ENCODE results near the gene ATRIP. TPM values are rescaled to one million over a fixed set of nuclear protein-coding genes. Genes with fewer than 3 reads are reported as not detected.

The ATRIP gene
- total and polyA plus RNA-seq, 10 of the 15 experiments (the other 5 are each of a cell fraction or from before 2014, with no cell fraction given): 1.4 to 16.0 (median 10.1) TPM

DNA sequence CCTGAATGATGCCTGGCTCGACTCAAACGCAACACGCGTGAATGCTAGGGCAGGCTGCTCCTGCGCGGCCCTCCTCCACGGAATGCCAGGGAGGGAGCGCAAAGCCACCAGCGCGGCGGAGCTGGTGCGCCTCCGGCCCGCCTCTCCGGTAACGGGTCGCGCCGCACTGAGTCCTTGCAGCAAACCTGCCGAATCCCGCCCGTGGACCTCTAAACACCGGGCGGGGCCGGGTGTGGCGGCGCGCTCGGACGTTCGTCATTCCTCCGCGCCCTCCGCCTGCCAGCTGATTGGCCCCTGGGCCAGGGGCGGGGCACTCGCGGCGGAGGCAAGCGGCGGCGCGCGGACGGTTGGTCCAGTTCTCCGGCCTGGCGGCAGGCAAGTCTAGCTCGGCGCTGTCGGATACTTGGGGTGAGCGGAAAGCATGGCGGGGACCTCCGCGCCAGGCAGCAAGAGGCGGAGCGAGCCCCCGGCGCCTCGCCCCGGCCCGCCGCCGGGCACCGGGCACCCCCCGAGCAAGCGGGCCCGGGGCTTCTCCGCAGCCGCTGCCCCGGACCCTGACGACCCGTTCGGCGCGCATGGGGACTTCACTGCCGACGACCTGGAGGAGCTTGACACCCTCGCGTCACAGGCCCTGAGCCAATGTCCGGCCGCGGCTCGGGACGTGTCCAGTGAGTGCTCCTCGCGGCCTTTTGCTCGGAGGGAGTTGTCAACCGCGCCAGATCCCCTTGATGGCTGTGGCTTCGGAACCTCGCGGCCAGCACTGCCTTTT is at the start of gene ATRIP (continued):
- TF ChIP-seq, protein P1, sequence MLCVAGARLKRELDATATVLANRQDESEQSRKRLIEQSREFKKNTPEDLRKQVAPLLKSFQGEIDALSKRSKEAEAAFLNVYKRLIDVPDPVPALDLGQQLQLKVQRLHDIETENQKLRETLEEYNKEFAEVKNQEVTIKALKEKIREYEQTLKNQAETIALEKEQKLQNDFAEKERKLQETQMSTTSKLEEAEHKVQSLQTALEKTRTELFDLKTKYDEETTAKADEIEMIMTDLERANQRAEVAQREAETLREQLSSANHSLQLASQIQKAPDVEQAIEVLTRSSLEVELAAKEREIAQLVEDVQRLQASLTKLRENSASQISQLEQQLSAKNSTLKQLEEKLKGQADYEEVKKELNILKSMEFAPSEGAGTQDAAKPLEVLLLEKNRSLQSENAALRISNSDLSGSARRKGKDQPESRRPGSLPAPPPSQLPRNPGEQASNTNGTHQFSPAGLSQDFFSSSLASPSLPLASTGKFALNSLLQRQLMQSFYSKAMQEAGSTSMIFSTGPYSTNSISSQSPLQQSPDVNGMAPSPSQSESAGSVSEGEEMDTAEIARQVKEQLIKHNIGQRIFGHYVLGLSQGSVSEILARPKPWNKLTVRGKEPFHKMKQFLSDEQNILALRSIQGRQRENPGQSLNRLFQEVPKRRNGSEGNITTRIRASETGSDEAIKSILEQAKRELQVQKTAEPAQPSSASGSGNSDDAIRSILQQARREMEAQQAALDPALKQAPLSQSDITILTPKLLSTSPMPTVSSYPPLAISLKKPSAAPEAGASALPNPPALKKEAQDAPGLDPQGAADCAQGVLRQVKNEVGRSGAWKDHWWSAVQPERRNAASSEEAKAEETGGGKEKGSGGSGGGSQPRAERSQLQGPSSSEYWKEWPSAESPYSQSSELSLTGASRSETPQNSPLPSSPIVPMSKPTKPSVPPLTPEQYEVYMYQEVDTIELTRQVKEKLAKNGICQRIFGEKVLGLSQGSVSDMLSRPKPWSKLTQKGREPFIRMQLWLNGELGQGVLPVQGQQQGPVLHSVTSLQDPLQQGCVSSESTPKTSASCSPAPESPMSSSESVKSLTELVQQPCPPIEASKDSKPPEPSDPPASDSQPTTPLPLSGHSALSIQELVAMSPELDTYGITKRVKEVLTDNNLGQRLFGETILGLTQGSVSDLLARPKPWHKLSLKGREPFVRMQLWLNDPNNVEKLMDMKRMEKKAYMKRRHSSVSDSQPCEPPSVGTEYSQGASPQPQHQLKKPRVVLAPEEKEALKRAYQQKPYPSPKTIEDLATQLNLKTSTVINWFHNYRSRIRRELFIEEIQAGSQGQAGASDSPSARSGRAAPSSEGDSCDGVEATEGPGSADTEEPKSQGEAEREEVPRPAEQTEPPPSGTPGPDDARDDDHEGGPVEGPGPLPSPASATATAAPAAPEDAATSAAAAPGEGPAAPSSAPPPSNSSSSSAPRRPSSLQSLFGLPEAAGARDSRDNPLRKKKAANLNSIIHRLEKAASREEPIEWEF (IDR thresholded peaks at IDR 0.05; ENCODE audit: insufficient replicate concordance, low read depth, low read length): no peak
- TF ChIP-seq, protein P2, sequence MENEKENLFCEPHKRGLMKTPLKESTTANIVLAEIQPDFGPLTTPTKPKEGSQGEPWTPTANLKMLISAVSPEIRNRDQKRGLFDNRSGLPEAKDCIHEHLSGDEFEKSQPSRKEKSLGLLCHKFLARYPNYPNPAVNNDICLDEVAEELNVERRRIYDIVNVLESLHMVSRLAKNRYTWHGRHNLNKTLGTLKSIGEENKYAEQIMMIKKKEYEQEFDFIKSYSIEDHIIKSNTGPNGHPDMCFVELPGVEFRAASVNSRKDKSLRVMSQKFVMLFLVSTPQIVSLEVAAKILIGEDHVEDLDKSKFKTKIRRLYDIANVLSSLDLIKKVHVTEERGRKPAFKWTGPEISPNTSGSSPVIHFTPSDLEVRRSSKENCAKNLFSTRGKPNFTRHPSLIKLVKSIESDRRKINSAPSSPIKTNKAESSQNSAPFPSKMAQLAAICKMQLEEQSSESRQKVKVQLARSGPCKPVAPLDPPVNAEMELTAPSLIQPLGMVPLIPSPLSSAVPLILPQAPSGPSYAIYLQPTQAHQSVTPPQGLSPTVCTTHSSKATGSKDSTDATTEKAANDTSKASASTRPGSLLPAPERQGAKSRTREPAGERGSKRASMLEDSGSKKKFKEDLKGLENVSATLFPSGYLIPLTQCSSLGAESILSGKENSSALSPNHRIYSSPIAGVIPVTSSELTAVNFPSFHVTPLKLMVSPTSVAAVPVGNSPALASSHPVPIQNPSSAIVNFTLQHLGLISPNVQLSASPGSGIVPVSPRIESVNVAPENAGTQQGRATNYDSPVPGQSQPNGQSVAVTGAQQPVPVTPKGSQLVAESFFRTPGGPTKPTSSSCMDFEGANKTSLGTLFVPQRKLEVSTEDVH (IDR thresholded peaks at IDR 0.05; ENCODE audit: low read depth, partially characterized antibody): no peak
- TF ChIP-seq POLR2AphosphoS2 (IDR thresholded peaks at IDR 0.05; ENCODE audit: low read depth, low read length) (peak; percentile 85; the same call in 1 of the 2 replicates), TCF12 (IDR thresholded peaks at IDR 0.05; ENCODE audit: low read depth, low read length) (no peak), STAT3 (IDR thresholded peaks at IDR 0.05; ENCODE audit: low read depth, low read length) (no peak), BACH1 (IDR thresholded peaks at IDR 0.05; ENCODE audit: borderline replicate concordance) (peak; percentile 74), CBX3 (IDR thresholded peaks at IDR 0.05; ENCODE audit: borderline replicate concordance, low read depth) (no peak), ZNF622 (IDR thresholded peaks at IDR 0.05) (no peak), SREBF2 (IDR thresholded peaks at IDR 0.05; ENCODE audit: low read length) (no peak), CHD2 (IDR thresholded peaks at IDR 0.05; ENCODE audit: borderline replicate concordance, low read depth, low read length) (peak; percentile 80), ZZZ3 (IDR thresholded peaks at IDR 0.05; ENCODE audit: control insufficient read depth, insufficient read length, low read depth) (no peak), SMAD5 (IDR thresholded peaks at IDR 0.05; ENCODE audit: low read depth) (peak; percentile 76), IKZF1 (conservative IDR thresholded peaks at IDR 0.05) (peak; percentile 73), BHLHE40 (IDR thresholded peaks at IDR 0.05; ENCODE audit: borderline replicate concordance in 1 of 2, low read depth in 2 of 2, low read length in 1 of 2) (peak in 1 of 2 experiments; percentile 68; a peak in 2 of 4 replicates), RBBP5 (conservative IDR thresholded peaks at IDR 0.05) (0 out of 2 replicates have a peak, but pooled peaks have one; percentile 20), SIN3A (IDR thresholded peaks at IDR 0.05; ENCODE audit: low read depth, low read length) (peak; percentile 94), DPF2 (IDR thresholded peaks at IDR 0.05) (peak; percentile 86; the same call in 1 of the 2 replicates), TARDBP (IDR thresholded peaks at IDR 0.05; ENCODE audit: borderline replicate concordance) (no peak)
- TF ChIP-seq, protein P3, sequence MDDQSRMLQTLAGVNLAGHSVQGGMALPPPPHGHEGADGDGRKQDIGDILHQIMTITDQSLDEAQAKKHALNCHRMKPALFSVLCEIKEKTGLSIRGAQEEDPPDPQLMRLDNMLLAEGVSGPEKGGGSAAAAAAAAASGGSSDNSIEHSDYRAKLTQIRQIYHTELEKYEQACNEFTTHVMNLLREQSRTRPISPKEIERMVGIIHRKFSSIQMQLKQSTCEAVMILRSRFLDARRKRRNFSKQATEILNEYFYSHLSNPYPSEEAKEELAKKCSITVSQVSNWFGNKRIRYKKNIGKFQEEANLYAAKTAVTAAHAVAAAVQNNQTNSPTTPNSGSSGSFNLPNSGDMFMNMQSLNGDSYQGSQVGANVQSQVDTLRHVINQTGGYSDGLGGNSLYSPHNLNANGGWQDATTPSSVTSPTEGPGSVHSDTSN (IDR thresholded peaks at IDR 0.05; ENCODE audit: insufficient replicate concordance, low read depth, low read length): peak; percentile 64
- TF ChIP-seq, protein P4, sequence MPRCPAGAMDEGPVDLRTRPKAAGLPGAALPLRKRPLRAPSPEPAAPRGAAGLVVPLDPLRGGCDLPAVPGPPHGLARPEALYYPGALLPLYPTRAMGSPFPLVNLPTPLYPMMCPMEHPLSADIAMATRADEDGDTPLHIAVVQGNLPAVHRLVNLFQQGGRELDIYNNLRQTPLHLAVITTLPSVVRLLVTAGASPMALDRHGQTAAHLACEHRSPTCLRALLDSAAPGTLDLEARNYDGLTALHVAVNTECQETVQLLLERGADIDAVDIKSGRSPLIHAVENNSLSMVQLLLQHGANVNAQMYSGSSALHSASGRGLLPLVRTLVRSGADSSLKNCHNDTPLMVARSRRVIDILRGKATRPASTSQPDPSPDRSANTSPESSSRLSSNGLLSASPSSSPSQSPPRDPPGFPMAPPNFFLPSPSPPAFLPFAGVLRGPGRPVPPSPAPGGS (IDR thresholded peaks at IDR 0.05; ENCODE audit: borderline replicate concordance, insufficient read depth, low read depth, low read length, poor library complexity, severe bottlenecking): peak; percentile 12

All from GM12878 (cell line).